ENCODE data around the gene VSTM5. TPM values are rescaled to one million over a fixed set of nuclear protein-coding genes. Genes with fewer than 3 reads are reported as not detected.

VSTM5 gene
- total RNA-seq, 1 donor from 2014 or later: 0.56 TPM

- H3K27ac Mint-ChIP-seq (ENCODE audit: unreplicated experiment): no peak overlapping the region
- no peaks in the 10 kb centered on the region for H3K4me1 Mint-ChIP-seq (ENCODE audit: unreplicated experiment)
- no peak overlapping the region for H3K4me3 Mint-ChIP-seq (ENCODE audit: unreplicated experiment)
- no peak for DNase-seq (ENCODE audit: low spot score)
- TF ChIP-seq CTCF (IDR thresholded peaks at IDR 0.05; ENCODE audit: unreplicated experiment): no peak
- no peaks in the 10 kb centered on the region for H3K36me3 Mint-ChIP-seq (ENCODE audit: low read depth, unreplicated experiment)
- H3K9me3 Mint-ChIP-seq (ENCODE audit: unreplicated experiment): no peaks in the 10 kb centered on the region
- H3K27me3 Mint-ChIP-seq (ENCODE audit: unreplicated experiment): peaks cover 4% of the 10 kb centered on the region
Observed at GRCh38 chr11:93842461-93842860, 8.0 kb downstream of the VSTM5 start.

- DNase-seq (ENCODE audit: low spot score): no peak
- Mint-ChIP-seq H3K27ac (ENCODE audit: unreplicated experiment) (no peak overlapping the region), H3K27me3 (ENCODE audit: unreplicated experiment) (peaks cover 4% of the 10 kb centered on the region), H3K4me1 (ENCODE audit: unreplicated experiment) (no peaks in the 10 kb centered on the region), H3K36me3 (ENCODE audit: low read depth, unreplicated experiment) (no peaks in the 10 kb centered on the region), H3K9me3 (ENCODE audit: unreplicated experiment) (no peaks in the 10 kb centered on the region), H3K4me3 (ENCODE audit: unreplicated experiment) (no peak overlapping the region)
- no peak for TF ChIP-seq CTCF (IDR thresholded peaks at IDR 0.05; ENCODE audit: unreplicated experiment)
Observed at GRCh38 chr11:93842034-93842433, 8.4 kb downstream of the VSTM5 start.

- no peak for TF ChIP-seq CTCF (IDR thresholded peaks at IDR 0.05; ENCODE audit: unreplicated experiment)
- H3K27me3 Mint-ChIP-seq (ENCODE audit: unreplicated experiment): peaks cover 4% of the 10 kb centered on the region
- DNase-seq (ENCODE audit: low spot score): no peak
- H3K4me1 Mint-ChIP-seq (ENCODE audit: unreplicated experiment): no peaks in the 10 kb centered on the region
- no peak overlapping the region for H3K4me3 Mint-ChIP-seq (ENCODE audit: unreplicated experiment)
- H3K36me3 Mint-ChIP-seq (ENCODE audit: low read depth, unreplicated experiment): no peaks in the 10 kb centered on the region
- H3K27ac Mint-ChIP-seq (ENCODE audit: unreplicated experiment): no peak overlapping the region
- H3K9me3 Mint-ChIP-seq (ENCODE audit: unreplicated experiment): no peaks in the 10 kb centered on the region
Observed at GRCh38 chr11:93841446-93841845, 9.0 kb downstream of the VSTM5 start.

- Mint-ChIP-seq H3K4me3 (ENCODE audit: unreplicated experiment) (no peak overlapping the region), H3K27me3 (ENCODE audit: unreplicated experiment) (peaks cover 4% of the 10 kb centered on the region), H3K9me3 (ENCODE audit: unreplicated experiment) (no peaks in the 10 kb centered on the region), H3K4me1 (ENCODE audit: unreplicated experiment) (no peaks in the 10 kb centered on the region), H3K36me3 (ENCODE audit: low read depth, unreplicated experiment) (no peaks in the 10 kb centered on the region), H3K27ac (ENCODE audit: unreplicated experiment) (no peak overlapping the region)
- no peak for DNase-seq (ENCODE audit: low spot score)
- TF ChIP-seq CTCF (IDR thresholded peaks at IDR 0.05; ENCODE audit: unreplicated experiment): no peak
Observed at GRCh38 chr11:93840981-93841380, 9.4 kb downstream of the VSTM5 start.

GRCh38 chr11:93840180-93840579, 10.2 kb downstream of the VSTM5 start:
- Mint-ChIP-seq H3K4me3 (ENCODE audit: unreplicated experiment) (no peak overlapping the region), H3K27me3 (ENCODE audit: unreplicated experiment) (peaks cover 2% of the 10 kb centered on the region), H3K9me3 (ENCODE audit: unreplicated experiment) (no peaks in the 10 kb centered on the region), H3K36me3 (ENCODE audit: low read depth, unreplicated experiment) (no peaks in the 10 kb centered on the region), H3K4me1 (ENCODE audit: unreplicated experiment) (no peaks in the 10 kb centered on the region), H3K27ac (ENCODE audit: unreplicated experiment) (no peak overlapping the region)
- no peak for DNase-seq (ENCODE audit: low spot score)
- no peak for TF ChIP-seq CTCF (IDR thresholded peaks at IDR 0.05; ENCODE audit: unreplicated experiment)
